Measurements from ENCODE around the gene ZMIZ1. TPM values are rescaled to one million over a fixed set of nuclear protein-coding genes. Genes with fewer than 3 reads are reported as not detected.

The ZMIZ1 gene
- total and polyA plus RNA-seq, 4 donors: 18.3 to 80.2 (median 42.6) TPM

DNA sequence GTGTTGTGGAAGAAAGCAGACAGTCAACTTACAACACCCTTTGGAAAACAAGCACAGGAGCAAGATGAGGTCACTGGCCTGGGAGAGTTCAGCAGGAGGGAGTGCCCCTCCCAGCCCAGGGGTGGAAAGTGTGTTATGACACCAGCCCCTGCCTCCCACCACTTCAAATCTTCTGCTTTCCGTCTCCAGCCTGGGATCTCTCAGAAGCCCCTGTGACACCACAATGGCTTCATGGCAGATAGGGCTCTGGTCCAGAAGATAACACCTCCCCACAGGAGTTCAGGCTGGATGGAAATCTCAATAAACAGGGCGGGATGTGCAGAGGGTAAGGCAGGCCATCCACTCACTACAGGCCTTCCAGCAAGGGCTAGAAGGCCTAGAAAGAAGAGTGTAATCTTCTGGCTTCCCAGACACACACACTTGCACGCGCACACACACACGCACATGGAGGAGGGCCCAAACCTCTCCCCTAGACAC is 48.7 kb upstream of the ZMIZ1 start:
- H3K9ac ChIP-seq (ENCODE audit: insufficient read depth in 1 of 2, low read length in 2 of 2): no peak overlapping the region
- no peaks in the 10 kb centered on the region for H3K36me3 ChIP-seq (ENCODE audit: control insufficient read depth in 4 of 4, insufficient read depth in 4 of 4, low read length in 4 of 4)
- peaks cover 0 to 31% (median 7%) of the 10 kb centered on the region in 5 donors for H3K4me1 ChIP-seq (ENCODE audit: control insufficient read depth in 5 of 5, insufficient read depth in 5 of 5, low read length in 5 of 5)
- DNase-seq (peak in 1 of 3 donors; percentile 64), ATAC-seq (ENCODE audit: insufficient read depth, low FRiP score) (no peak)
- H3K27ac ChIP-seq (ENCODE audit: low read depth in 1 of 2, low read length in 1 of 2): no peak overlapping the region
- TF ChIP-seq, protein P1, sequence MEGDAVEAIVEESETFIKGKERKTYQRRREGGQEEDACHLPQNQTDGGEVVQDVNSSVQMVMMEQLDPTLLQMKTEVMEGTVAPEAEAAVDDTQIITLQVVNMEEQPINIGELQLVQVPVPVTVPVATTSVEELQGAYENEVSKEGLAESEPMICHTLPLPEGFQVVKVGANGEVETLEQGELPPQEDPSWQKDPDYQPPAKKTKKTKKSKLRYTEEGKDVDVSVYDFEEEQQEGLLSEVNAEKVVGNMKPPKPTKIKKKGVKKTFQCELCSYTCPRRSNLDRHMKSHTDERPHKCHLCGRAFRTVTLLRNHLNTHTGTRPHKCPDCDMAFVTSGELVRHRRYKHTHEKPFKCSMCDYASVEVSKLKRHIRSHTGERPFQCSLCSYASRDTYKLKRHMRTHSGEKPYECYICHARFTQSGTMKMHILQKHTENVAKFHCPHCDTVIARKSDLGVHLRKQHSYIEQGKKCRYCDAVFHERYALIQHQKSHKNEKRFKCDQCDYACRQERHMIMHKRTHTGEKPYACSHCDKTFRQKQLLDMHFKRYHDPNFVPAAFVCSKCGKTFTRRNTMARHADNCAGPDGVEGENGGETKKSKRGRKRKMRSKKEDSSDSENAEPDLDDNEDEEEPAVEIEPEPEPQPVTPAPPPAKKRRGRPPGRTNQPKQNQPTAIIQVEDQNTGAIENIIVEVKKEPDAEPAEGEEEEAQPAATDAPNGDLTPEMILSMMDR (IDR thresholded peaks at IDR 0.05; ENCODE audit: control extremely low read depth, extremely low read depth): no peak
- no peak overlapping the region for H3K4me3 ChIP-seq
- H3K9me3 ChIP-seq (ENCODE audit: control insufficient read depth in 4 of 4, insufficient read depth in 3 of 4, low read length in 3 of 4): peaks cover 0 to 5% (median 0%) of the 10 kb centered on the region in 4 donors
- H3K27me3 ChIP-seq (ENCODE audit: control insufficient read depth in 3 of 3, insufficient read depth in 3 of 3, low read length in 2 of 3): no peaks in the 10 kb centered on the region
- 71 to 89% methylated on average over 5 of the region's 5 CpGs for WGBS, 2 donors

DNA sequence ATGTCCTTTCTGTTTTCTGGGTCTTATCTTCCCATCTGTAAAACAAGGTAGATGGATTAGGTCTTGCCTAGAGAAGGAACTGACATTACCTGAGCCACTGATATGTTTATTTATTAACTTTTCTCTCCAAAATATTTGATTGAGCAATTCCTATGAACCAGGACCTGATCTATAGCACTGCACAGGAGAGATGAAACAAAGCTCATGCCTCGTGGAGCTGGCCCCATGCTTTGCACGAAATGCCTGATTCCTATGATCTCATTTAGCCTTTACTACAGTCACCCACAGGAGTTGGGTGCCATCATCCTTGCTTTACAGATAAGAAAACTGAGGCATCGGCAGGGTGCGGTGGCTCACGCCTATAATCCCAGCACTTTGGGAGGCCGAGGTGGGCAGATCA is 48.2 kb upstream of the ZMIZ1 start:
- Histone ChIP-seq H3K4me1 (ENCODE audit: control insufficient read depth in 5 of 5, insufficient read depth in 5 of 5, low read length in 5 of 5) (peaks cover 0 to 31% (median 7%) of the 10 kb centered on the region in 5 donors), H3K36me3 (ENCODE audit: control insufficient read depth in 4 of 4, insufficient read depth in 4 of 4, low read length in 4 of 4) (no peaks in the 10 kb centered on the region), H3K9me3 (ENCODE audit: control insufficient read depth in 4 of 4, insufficient read depth in 3 of 4, low read length in 3 of 4) (peaks cover 0 to 5% (median 0%) of the 10 kb centered on the region in 4 donors), H3K4me3 (no peak overlapping the region), H3K9ac (ENCODE audit: insufficient read depth in 1 of 2, low read length in 2 of 2) (no peak overlapping the region), H3K27ac (ENCODE audit: low read depth in 1 of 2, low read length in 1 of 2) (no peak overlapping the region), H3K27me3 (ENCODE audit: control insufficient read depth in 3 of 3, insufficient read depth in 3 of 3, low read length in 2 of 3) (no peaks in the 10 kb centered on the region)
- TF ChIP-seq, protein P1 (IDR thresholded peaks at IDR 0.05; ENCODE audit: control extremely low read depth, extremely low read depth): no peak
- 98 to 99% methylated on average over 6 of the region's 6 CpGs for WGBS, 2 donors
- no peak for ATAC-seq (ENCODE audit: insufficient read depth, low FRiP score)
- DNase-seq: no peak

DNA sequence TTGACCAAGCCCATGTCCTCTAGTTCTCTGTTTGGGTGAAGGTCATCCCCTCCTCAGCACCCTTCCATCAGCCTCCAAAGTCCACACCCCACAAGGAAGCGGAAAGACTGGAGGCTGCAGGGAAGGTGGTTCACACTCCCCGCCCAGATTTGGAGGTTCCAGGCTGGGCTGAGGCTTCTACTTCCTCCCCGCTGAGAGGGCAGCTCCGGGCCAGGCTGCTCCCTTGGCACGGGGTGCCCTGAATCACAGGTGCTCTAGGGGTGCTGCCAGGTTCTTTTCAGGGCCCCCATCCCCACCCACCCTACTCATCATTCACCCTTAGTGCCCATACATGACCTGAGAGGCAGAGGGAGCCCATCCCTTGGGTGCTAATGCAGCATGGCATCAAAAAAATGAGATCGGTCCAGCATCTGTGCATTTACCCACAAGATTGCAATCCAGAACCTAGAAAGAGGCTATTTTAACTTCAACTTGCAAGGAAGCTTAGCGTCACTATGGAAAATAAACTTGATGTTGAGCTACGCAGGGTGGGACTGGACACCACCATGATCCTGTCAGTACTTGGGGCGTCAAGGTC is 47.3 kb upstream of the ZMIZ1 start:
- Histone ChIP-seq H3K9ac (ENCODE audit: insufficient read depth in 1 of 2, low read length in 2 of 2) (no peak overlapping the region), H3K27ac (ENCODE audit: low read depth in 1 of 2, low read length in 1 of 2) (no peak overlapping the region), H3K27me3 (ENCODE audit: control insufficient read depth in 3 of 3, insufficient read depth in 3 of 3, low read length in 2 of 3) (no peaks in the 10 kb centered on the region), H3K4me1 (ENCODE audit: control insufficient read depth in 5 of 5, insufficient read depth in 5 of 5, low read length in 5 of 5) (peaks cover 0 to 31% (median 7%) of the 10 kb centered on the region in 5 donors), H3K9me3 (ENCODE audit: control insufficient read depth in 4 of 4, insufficient read depth in 3 of 4, low read length in 3 of 4) (peaks cover 0 to 5% (median 0%) of the 10 kb centered on the region in 4 donors), H3K4me3 (no peak overlapping the region), H3K36me3 (ENCODE audit: control insufficient read depth in 4 of 4, insufficient read depth in 4 of 4, low read length in 4 of 4) (no peaks in the 10 kb centered on the region)
- ATAC-seq (ENCODE audit: insufficient read depth, low FRiP score): no peak
- TF ChIP-seq, protein P1 (IDR thresholded peaks at IDR 0.05; ENCODE audit: control extremely low read depth, extremely low read depth): no peak
- DNase-seq: no peak
- 88 to 91% methylated on average over 9 of the region's 9 CpGs for WGBS, 2 donors

All from lung (tissue), 12 donors.